HL-60 (cell line): ENCODE measurements around the gene CNIH3.
A peak's percentile ranks its signal among the peaks of the same experiment; 100 is the strongest.

Experiments
- DNase-seq, 2 experiments: peaks; one replicate each; pipeline ENCODE4 v3.0.0-alpha.2; 2010 to 2020; ENCODE audit warnings: low read depth in 1 of 2, low spot score in 1 of 2
- H3K27ac ChIP-seq: fragments of 250-450 bp; sonication (Bioruptor Pico); replicated peaks from 2 replicates; pipeline ENCODE4 v1.5.1; 2020; ENCODE audit warnings: mild to moderate bottlenecking, moderate library complexity
- H3K27me3 ChIP-seq: fragments of 250-450 bp; sonication (Bioruptor Pico); 2 replicates; pipeline ENCODE4 v1.5.1; 2021; ENCODE audit warnings: mild to moderate bottlenecking, moderate library complexity; ENCODE audit not compliant: insufficient read depth, poor library complexity, severe bottlenecking
- H3K4me3 ChIP-seq: replicated peaks from 2 replicates; pipeline ENCODE4 v1.5.1; 2011; ENCODE audit warnings: mild to moderate bottlenecking, control low read depth, low read length; ENCODE audit not compliant: insufficient read depth
- CTCF ChIP-seq: IDR thresholded peaks from one replicate; pipeline ENCODE4 v1.5.1; 2011; ENCODE audit warnings: low read length, control low read depth, inconsistent platforms; ENCODE audit not compliant: insufficient read depth
- GABPA ChIP-seq: IDR thresholded peaks from 2 replicates; pipeline ENCODE4 v1.6.1; 2012; ENCODE audit warnings: low read depth
- POLR2AphosphoS5 ChIP-seq: IDR thresholded peaks from 2 replicates; pipeline ENCODE4 v1.6.1; 2012; ENCODE audit warnings: low read depth
- REST ChIP-seq: IDR thresholded peaks from 2 replicates; pipeline ENCODE4 v1.6.1; 2012; ENCODE audit warnings: low read depth; ENCODE audit not compliant: insufficient replicate concordance
- SPI1 ChIP-seq: IDR thresholded peaks from 2 replicates; pipeline ENCODE4 v1.6.1; 2012; ENCODE audit warnings: low read depth, mild to moderate bottlenecking, borderline replicate concordance

The CNIH3 gene

GRCh38 chr1:224721000-224721399 lies 104.9 kb downstream of the CNIH3 start:
- no peak overlapping the region for H3K4me3 ChIP-seq

GRCh38 chr1:224722838-224723237 lies 106.7 kb downstream of the CNIH3 start:
- DNase-seq, result no peak
- TF ChIP-seq SPI1, result no peak
- H3K27me3 ChIP-seq, result no peaks in the 10 kb centered on the region
- H3K27ac ChIP-seq, result no peak overlapping the region
- no peak overlapping the region for H3K4me3 ChIP-seq

More at GRCh38 chr1:224721000-224721399, 104.9 kb downstream of the CNIH3 start:
- no peak for DNase-seq
- Histone ChIP-seq H3K27ac (no peak overlapping the region), H3K27me3 (no peaks in the 10 kb centered on the region)
- TF ChIP-seq REST (no peak), GABPA (no peak), POLR2AphosphoS5 (no peak), CTCF (no peak), SPI1 (no peak)

GRCh38 chr1:224724566-224724965 lies 108.4 kb downstream of the CNIH3 start:
- Histone ChIP-seq H3K4me3 (no peak overlapping the region), H3K27me3 (no peaks in the 10 kb centered on the region), H3K27ac (no peak overlapping the region)
- TF ChIP-seq REST (no peak), POLR2AphosphoS5 (no peak), CTCF (no peak), GABPA (no peak), SPI1 (no peak)
- no peak for DNase-seq

GRCh38 chr1:224726441-224727182 lies 110.5 kb downstream of the CNIH3 start:
- DNase-seq, result peak in 1 of 2 experiments; percentile 18
- Histone ChIP-seq H3K27me3 (no peaks in the 10 kb centered on the region), H3K27ac (no peak overlapping the region), H3K4me3 (no peak overlapping the region)
- TF ChIP-seq CTCF, result no peak
- TF ChIP-seq POLR2AphosphoS5, result no peak
- TF ChIP-seq SPI1, result no peak
- no peak for TF ChIP-seq REST
